ENCODE data around the gene CMTM2.
"Not testable (repeated sequence)": the region's sequence is repeated elsewhere in the genome, so short reads cannot be mapped to it uniquely, and the experiment has no call there.

CMTM2 gene

GRCh38 chr16:66621973-66622372 lies 42.7 kb downstream of the CMTM2 start:
- Histone ChIP-seq H3K27ac (ENCODE audit: low read length, poor library complexity, severe bottlenecking) (no peak overlapping the region), H2BK15ac (ENCODE audit: low read depth, poor library complexity, severe bottlenecking) (no peak overlapping the region), H3K4ac (ENCODE audit: low read depth in 1 of 2, low read length in 2 of 2) (no peak overlapping the region), H3K14ac (ENCODE audit: low read length in 2 of 2) (no peak overlapping the region), H4K8ac (ENCODE audit: low read length) (peak overlapping the region; percentile 9), H3K4me1 (ENCODE audit: control insufficient read depth, insufficient read depth, low read depth, low read length) (peaks cover 25% of the 10 kb centered on the region), H3K9ac (ENCODE audit: low read length) (no peak overlapping the region), H2BK12ac (ENCODE audit: low read length in 2 of 2) (no peak overlapping the region), H3K36me3 (ENCODE audit: control insufficient read depth in 1 of 2, insufficient read depth in 2 of 2, low read depth in 1 of 2, low read length in 2 of 2) (peaks cover 6 to 14% of the 10 kb centered on the region in 2 experiments), H3K18ac (ENCODE audit: low read depth in 1 of 2, low read length in 2 of 2) (no peak overlapping the region), H2BK5ac (ENCODE audit: low read depth, low read length, poor library complexity, severe bottlenecking) (no peak overlapping the region), H3K4me3 (ENCODE audit: insufficient read depth in 1 of 2, low read depth in 1 of 2, low read length in 2 of 2) (no peak overlapping the region), H2BK120ac (ENCODE audit: low read depth, low read length) (no peak overlapping the region), H2AK5ac (ENCODE audit: low read length, severe bottlenecking) (no peak overlapping the region), H3K4me2 (ENCODE audit: low read length, poor library complexity, severe bottlenecking) (no peak overlapping the region), H3K79me1 (replicated peaks; ENCODE audit: low read length, poor library complexity, severe bottlenecking) (peaks cover 6% of the 10 kb centered on the region), H2AFZ (ENCODE audit: low read depth, low read length) (no peak overlapping the region), H4K91ac (ENCODE audit: low read length) (no peak overlapping the region), H3K27me3 (ENCODE audit: control insufficient read depth in 1 of 2, insufficient read depth in 1 of 2, low read length in 2 of 2) (no peaks in the 10 kb centered on the region), H3K23ac (ENCODE audit: low read length in 2 of 2) (no peak overlapping the region), H3K9me3 (ENCODE audit: control insufficient read depth, low read length) (no peaks in the 10 kb centered on the region)
- 96% methylated on average over 14 of the region's 14 CpGs for WGBS
- no peak for DNase-seq

DNA sequence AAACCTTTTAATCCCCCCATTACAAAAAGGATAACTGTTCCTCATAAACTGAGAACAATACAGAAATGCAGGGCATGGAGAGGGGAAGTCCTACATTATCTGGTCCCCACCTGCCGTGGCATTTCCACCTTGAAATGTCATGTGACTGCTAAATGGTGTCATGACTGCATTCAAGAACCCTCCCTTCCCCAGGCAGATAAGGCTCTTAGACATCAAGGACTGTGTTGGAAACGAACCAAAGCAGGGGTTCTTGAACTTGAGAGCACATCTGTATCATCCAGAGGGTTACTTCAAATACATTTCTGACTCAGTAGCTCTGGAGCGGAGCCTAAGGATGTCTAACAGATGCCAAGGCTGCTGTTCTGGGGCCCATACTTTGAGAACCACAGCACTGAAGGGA lies 43.6 kb downstream of the CMTM2 start:
- Histone ChIP-seq H3K27me3 (ENCODE audit: control insufficient read depth in 1 of 2, insufficient read depth in 1 of 2, low read length in 2 of 2) (no peaks in the 10 kb centered on the region), H4K8ac (ENCODE audit: low read length) (no peak overlapping the region), H3K9me3 (ENCODE audit: control insufficient read depth, low read length) (no peaks in the 10 kb centered on the region), H2BK15ac (ENCODE audit: low read depth, poor library complexity, severe bottlenecking) (no peak overlapping the region), H3K4me2 (ENCODE audit: low read length, poor library complexity, severe bottlenecking) (no peak overlapping the region), H2AFZ (ENCODE audit: low read depth, low read length) (no peak overlapping the region), H3K36me3 (ENCODE audit: control insufficient read depth in 1 of 2, insufficient read depth in 2 of 2, low read depth in 1 of 2, low read length in 2 of 2) (peaks cover 6 to 14% of the 10 kb centered on the region in 2 experiments), H3K79me1 (replicated peaks; ENCODE audit: low read length, poor library complexity, severe bottlenecking) (peaks cover 6% of the 10 kb centered on the region), H4K91ac (ENCODE audit: low read length) (no peak overlapping the region), H3K4me1 (ENCODE audit: control insufficient read depth, insufficient read depth, low read depth, low read length) (peaks cover 21% of the 10 kb centered on the region), H2BK120ac (ENCODE audit: low read depth, low read length) (no peak overlapping the region), H3K23ac (ENCODE audit: low read length in 2 of 2) (no peak overlapping the region), H3K9ac (ENCODE audit: low read length) (no peak overlapping the region), H3K4ac (ENCODE audit: low read depth in 1 of 2, low read length in 2 of 2) (no peak overlapping the region), H3K18ac (ENCODE audit: low read depth in 1 of 2, low read length in 2 of 2) (no peak overlapping the region), H2BK5ac (ENCODE audit: low read depth, low read length, poor library complexity, severe bottlenecking) (no peak overlapping the region), H3K14ac (ENCODE audit: low read length in 2 of 2) (no peak overlapping the region), H2AK5ac (ENCODE audit: low read length, severe bottlenecking) (no peak overlapping the region), H3K27ac (ENCODE audit: low read length, poor library complexity, severe bottlenecking) (no peak overlapping the region), H3K4me3 (ENCODE audit: insufficient read depth in 1 of 2, low read depth in 1 of 2, low read length in 2 of 2) (no peak overlapping the region), H2BK12ac (ENCODE audit: low read length in 2 of 2) (no peak overlapping the region)
- WGBS, result 69% methylated on average over 3 of the region's 3 CpGs
- DNase-seq, result no peak

DNA sequence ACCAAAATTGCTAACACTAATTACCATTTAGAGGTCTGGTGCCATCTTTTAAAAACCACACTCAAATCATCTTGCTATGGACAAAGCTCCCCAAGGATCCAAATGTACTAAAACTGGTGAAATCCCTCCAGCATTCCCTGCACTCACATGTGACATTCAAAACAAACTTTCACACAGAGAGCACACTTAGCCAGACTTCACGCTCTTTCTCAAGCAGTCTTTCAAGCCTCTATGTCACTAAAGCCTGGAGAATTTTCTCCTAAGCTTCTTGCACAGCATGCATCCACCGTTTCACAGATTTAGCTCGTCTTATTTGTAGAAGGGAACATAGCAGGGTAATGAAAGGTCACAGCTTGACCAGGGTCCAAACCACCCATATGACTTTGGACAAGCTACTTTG lies 44.5 kb downstream of the CMTM2 start:
- Histone ChIP-seq H3K4me2 (ENCODE audit: low read length, poor library complexity, severe bottlenecking) (no peak overlapping the region), H3K36me3 (ENCODE audit: control insufficient read depth in 1 of 2, insufficient read depth in 2 of 2, low read depth in 1 of 2, low read length in 2 of 2) (peaks cover 6 to 14% of the 10 kb centered on the region in 2 experiments), H3K79me1 (replicated peaks; ENCODE audit: low read length, poor library complexity, severe bottlenecking) (peaks cover 6% of the 10 kb centered on the region), H3K4me1 (ENCODE audit: control insufficient read depth, insufficient read depth, low read depth, low read length) (peaks cover 16% of the 10 kb centered on the region), H2BK15ac (ENCODE audit: low read depth, poor library complexity, severe bottlenecking) (no peak overlapping the region), H2AK5ac (ENCODE audit: low read length, severe bottlenecking) (no peak overlapping the region), H3K9me3 (ENCODE audit: control insufficient read depth, low read length) (no peaks in the 10 kb centered on the region), H3K4me3 (ENCODE audit: insufficient read depth in 1 of 2, low read depth in 1 of 2, low read length in 2 of 2) (no peak overlapping the region), H2BK120ac (ENCODE audit: low read depth, low read length) (no peak overlapping the region), H3K18ac (ENCODE audit: low read depth in 1 of 2, low read length in 2 of 2) (no peak overlapping the region), H2BK5ac (ENCODE audit: low read depth, low read length, poor library complexity, severe bottlenecking) (no peak overlapping the region), H4K91ac (ENCODE audit: low read length) (no peak overlapping the region), H3K23ac (ENCODE audit: low read length in 2 of 2) (no peak overlapping the region), H2BK12ac (ENCODE audit: low read length in 2 of 2) (no peak overlapping the region), H3K14ac (ENCODE audit: low read length in 2 of 2) (no peak overlapping the region), H3K9ac (ENCODE audit: low read length) (no peak overlapping the region), H3K4ac (ENCODE audit: low read depth in 1 of 2, low read length in 2 of 2) (no peak overlapping the region), H2AFZ (ENCODE audit: low read depth, low read length) (no peak overlapping the region), H3K27ac (ENCODE audit: low read length, poor library complexity, severe bottlenecking) (no peak overlapping the region), H4K8ac (ENCODE audit: low read length) (no peak overlapping the region), H3K27me3 (ENCODE audit: control insufficient read depth in 1 of 2, insufficient read depth in 1 of 2, low read length in 2 of 2) (no peaks in the 10 kb centered on the region)
- 85% methylated on average over 2 of the region's 3 CpGs for whole genome bisulfite sequencing
- DNase-seq, result no peak

DNA sequence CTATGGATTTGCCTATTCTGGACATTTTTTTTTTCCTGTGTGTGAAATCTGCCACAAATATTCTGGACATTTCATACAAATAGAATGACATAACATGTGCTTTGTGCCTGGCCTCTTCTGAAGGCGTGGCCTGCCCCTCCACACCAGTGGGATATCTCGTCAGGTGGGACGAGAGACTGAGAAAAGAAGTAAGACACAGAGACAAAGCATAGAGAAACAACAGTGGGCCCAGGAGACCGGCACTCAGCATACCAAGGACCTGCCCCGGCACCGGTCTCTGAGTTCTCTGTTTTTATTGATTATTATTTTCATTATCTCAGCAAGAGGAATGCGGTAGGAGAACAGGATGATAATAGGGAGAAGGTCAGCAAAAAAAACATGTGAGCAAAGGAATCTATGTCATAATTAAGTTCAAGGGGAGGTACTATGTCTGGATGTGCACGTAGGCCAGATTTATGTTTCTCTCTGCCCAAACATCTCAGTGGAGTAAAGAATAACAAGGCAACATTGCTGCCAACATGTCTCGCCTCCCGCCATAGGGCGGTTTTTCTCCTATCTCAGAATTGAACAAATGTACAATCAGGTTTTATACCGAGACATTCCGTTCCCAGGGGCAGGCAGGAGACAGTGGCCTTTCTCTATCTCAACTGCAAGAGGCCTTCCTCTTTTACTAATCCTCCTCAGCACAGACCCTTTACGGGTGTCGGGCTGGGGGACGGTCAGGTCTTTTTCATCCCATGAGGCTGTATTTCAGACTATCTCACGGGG lies 48.5 kb downstream of the CMTM2 start:
- H3K4me2 ChIP-seq (ENCODE audit: low read length, poor library complexity, severe bottlenecking); H3K27ac ChIP-seq (ENCODE audit: low read length, poor library complexity, severe bottlenecking); H2BK15ac ChIP-seq (ENCODE audit: low read depth, poor library complexity, severe bottlenecking); H4K91ac ChIP-seq (ENCODE audit: low read length); H3K27me3 ChIP-seq (ENCODE audit: control insufficient read depth in 1 of 2, insufficient read depth in 1 of 2, low read length in 2 of 2); H3K9ac ChIP-seq (ENCODE audit: low read length); H3K4me3 ChIP-seq (ENCODE audit: insufficient read depth in 1 of 2, low read depth in 1 of 2, low read length in 2 of 2); H3K4me1 ChIP-seq (ENCODE audit: control insufficient read depth, insufficient read depth, low read depth, low read length); H2BK12ac ChIP-seq (ENCODE audit: low read length in 2 of 2); H3K18ac ChIP-seq (ENCODE audit: low read depth in 1 of 2, low read length in 2 of 2); H3K79me1 ChIP-seq (replicated peaks; ENCODE audit: low read length, poor library complexity, severe bottlenecking); H2BK120ac ChIP-seq (ENCODE audit: low read depth, low read length); H2AFZ ChIP-seq (ENCODE audit: low read depth, low read length); H2AK5ac ChIP-seq (ENCODE audit: low read length, severe bottlenecking); H3K9me3 ChIP-seq (ENCODE audit: control insufficient read depth, low read length); DNase-seq; H3K4ac ChIP-seq (ENCODE audit: low read depth in 1 of 2, low read length in 2 of 2); H3K14ac ChIP-seq (ENCODE audit: low read length in 2 of 2); H2BK5ac ChIP-seq (ENCODE audit: low read depth, low read length, poor library complexity, severe bottlenecking); H4K8ac ChIP-seq (ENCODE audit: low read length); H3K23ac ChIP-seq (ENCODE audit: low read length in 2 of 2): not testable (repeated sequence)
- WGBS, result 93% methylated on average over 17 of the region's 17 CpGs
- H3K36me3 ChIP-seq (ENCODE audit: control insufficient read depth in 1 of 2, insufficient read depth in 2 of 2, low read depth in 1 of 2, low read length in 2 of 2), result peaks cover 0 to 13% of the 10 kb centered on the region in 2 experiments

All from mesenchymal stem cell (in vitro differentiated cells and primary cell).